ENCODE data around the gene CLCN7. TPM values are rescaled to one million over a fixed set of nuclear protein-coding genes. Genes with fewer than 3 reads are reported as not detected.

Gene CLCN7
- total and polyA plus RNA-seq, 2 of the 13 experiments (the other 11 are each of a cell fraction or from before 2014, with no cell fraction given) = 24.6 to 25.1 TPM

GRCh38 chr16:1430759-1431496 is 43.9 kb downstream of the CLCN7 start, which contains the start of gene PERCC1 (continued):
- TF ChIP-seq CSRNP1 (CRISPR knock-in tag; IDR thresholded peaks at IDR 0.05) (0 out of 2 replicates have a peak, but pooled peaks have one; percentile 18), ZNF20 (CRISPR knock-in tag; IDR thresholded peaks at IDR 0.05) (no peak), KLF6 (CRISPR knock-in tag; IDR thresholded peaks at IDR 0.05) (0 out of 2 replicates have a peak, but pooled peaks have one; percentile 60), ZNF574 (CRISPR knock-in tag; IDR thresholded peaks at IDR 0.05) (peak; percentile 47), HOXA5 (CRISPR knock-in tag; IDR thresholded peaks at IDR 0.05) (no peak), NONO (IDR thresholded peaks at IDR 0.05) (no peak), NONO (CRISPR knock-in tag; conservative IDR thresholded peaks at IDR 0.05) (peak; percentile 79; the same call in 1 of the 2 replicates), ZUFSP (CRISPR knock-in tag; IDR thresholded peaks at IDR 0.05; ENCODE audit: borderline replicate concordance) (no peak), MIER2 (CRISPR knock-in tag; IDR thresholded peaks at IDR 0.05) (no peak), RELA (CRISPR knock-in tag; IDR thresholded peaks at IDR 0.05) (no peak), MXD4 (CRISPR knock-in tag; IDR thresholded peaks at IDR 0.05) (0 out of 2 replicates have a peak, but pooled peaks have one; percentile 29), ZNF280B (CRISPR knock-in tag; IDR thresholded peaks at IDR 0.05; ENCODE audit: borderline replicate concordance) (no peak), ZFP82 (CRISPR knock-in tag; IDR thresholded peaks at IDR 0.05; ENCODE audit: borderline replicate concordance) (no peak), ZNF513 (CRISPR knock-in tag; conservative IDR thresholded peaks at IDR 0.05) (no peak), DNMT3B (CRISPR knock-in tag; conservative IDR thresholded peaks at IDR 0.05) (no peak), FLYWCH1 (CRISPR knock-in tag; IDR thresholded peaks at IDR 0.05) (no peak), KDM4B (CRISPR knock-in tag; IDR thresholded peaks at IDR 0.05) (no peak), ZNF570 (CRISPR knock-in tag; IDR thresholded peaks at IDR 0.05; ENCODE audit: borderline replicate concordance) (no peak), TOPORS (CRISPR knock-in tag; IDR thresholded peaks at IDR 0.05) (no peak), ZNF234 (CRISPR knock-in tag; conservative IDR thresholded peaks at IDR 0.05) (no peak)
